Right atrium auricular region (tissue), 2 donors: Measurements from ENCODE around the gene HNRNPA3. TPM values are rescaled to one million over a fixed set of nuclear protein-coding genes. Genes with fewer than 3 reads are reported as not detected.
"Not testable (repeated sequence)": the region's sequence is repeated elsewhere in the genome, so short reads cannot be mapped to it uniquely, and the experiment has no call there.

Experiments
- DNase-seq: peaks from one replicate; pipeline ENCODE4 v3.0.0-alpha.2; 2019; ENCODE audit warnings: low spot score
- H3K27ac ChIP-seq, 2 donors: fragments of 200-600 bp; sonication (generic); 1 replicate in 1 of 2; 2 replicates in 1 of 2; pipeline ENCODE4 v1.5.1; 2016 to 2019
- H3K27me3 ChIP-seq, 2 donors: fragments of 200-600 bp; sonication (generic); one replicate each; pipeline versions ENCODE4 v1.5.1 to v1.6.0; 2017 to 2019
- H3K36me3 ChIP-seq: fragments of 200-600 bp; sonication (generic); one replicate; pipeline ENCODE4 v1.5.1; 2016
- H3K4me1 ChIP-seq, 2 donors: fragments of 200-600 bp; sonication (generic); one replicate each; pipeline versions ENCODE4 v1.5.1 to v1.6.0; 2017 to 2019
- H3K4me3 ChIP-seq, 2 donors: fragments of 200-600 bp; sonication (generic); 1 replicate in 1 of 2; 2 replicates in 1 of 2; pipeline ENCODE4 v1.5.1; 2017 to 2019; ENCODE audit warnings: mild to moderate bottlenecking in 1 of 2, moderate library complexity in 1 of 2
- H3K9me3 ChIP-seq, 2 donors: fragments of 200-600 bp; sonication (generic); one replicate each; pipeline ENCODE4 v1.5.1; 2019
- total RNA-seq, 2 donors: library from RNA; depleted of rRNA; stranded (reverse); fragments of >200 nt; gene quantifications; one replicate each; pipeline ENCODE4 v1.1.0, GENCODE V29; 2016
- TF ChIP-seq, protein P1 (sequence below), 2 donors: fragments of 200-600 bp; sonication (generic); IDR thresholded peaks; one replicate each; pipeline ENCODE4 v1.5.1; 2019; ENCODE audit warnings: antibody characterized with exemption in 2 of 2

Gene HNRNPA3
- total RNA-seq, 2 donors from 2014 or later, result 24.1 to 28.1 TPM

DNA sequence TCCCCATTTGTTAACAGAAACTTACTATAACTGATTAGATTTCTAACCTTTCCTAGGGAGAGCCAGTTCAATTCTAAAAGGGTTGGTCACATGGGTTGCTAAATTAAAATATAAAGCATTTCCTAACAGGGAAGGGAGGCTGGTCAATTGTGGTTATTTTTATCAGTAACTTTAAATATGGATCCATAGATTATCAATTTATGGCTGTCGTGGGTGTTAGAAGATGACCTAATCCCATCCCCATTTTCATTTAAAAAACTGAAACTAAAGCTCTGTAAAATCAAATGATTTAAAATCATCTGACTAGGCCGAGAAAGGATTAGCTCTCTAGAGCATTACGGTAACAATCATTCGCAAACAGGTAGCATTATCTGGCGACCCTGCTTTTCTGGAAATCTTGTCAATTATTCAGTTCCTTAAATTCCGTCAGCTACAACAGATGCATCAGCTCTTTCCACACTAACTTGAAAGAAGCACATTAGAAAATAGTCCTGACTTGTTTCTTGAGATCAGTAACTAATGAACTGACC is 953 bp upstream of the HNRNPA3 start:
- Histone ChIP-seq H3K4me1 (peaks cover 0 to 43% of the 10 kb centered on the region in 2 donors), H3K36me3 (peaks cover 19% of the 10 kb centered on the region), H3K4me3 (peak overlapping the region; percentile 53 to 81), H3K27ac (peak overlapping the region; percentile 97 to 100), H3K27me3 (no peaks in the 10 kb centered on the region), H3K9me3 (no peaks in the 10 kb centered on the region)
- TF ChIP-seq, protein P1, sequence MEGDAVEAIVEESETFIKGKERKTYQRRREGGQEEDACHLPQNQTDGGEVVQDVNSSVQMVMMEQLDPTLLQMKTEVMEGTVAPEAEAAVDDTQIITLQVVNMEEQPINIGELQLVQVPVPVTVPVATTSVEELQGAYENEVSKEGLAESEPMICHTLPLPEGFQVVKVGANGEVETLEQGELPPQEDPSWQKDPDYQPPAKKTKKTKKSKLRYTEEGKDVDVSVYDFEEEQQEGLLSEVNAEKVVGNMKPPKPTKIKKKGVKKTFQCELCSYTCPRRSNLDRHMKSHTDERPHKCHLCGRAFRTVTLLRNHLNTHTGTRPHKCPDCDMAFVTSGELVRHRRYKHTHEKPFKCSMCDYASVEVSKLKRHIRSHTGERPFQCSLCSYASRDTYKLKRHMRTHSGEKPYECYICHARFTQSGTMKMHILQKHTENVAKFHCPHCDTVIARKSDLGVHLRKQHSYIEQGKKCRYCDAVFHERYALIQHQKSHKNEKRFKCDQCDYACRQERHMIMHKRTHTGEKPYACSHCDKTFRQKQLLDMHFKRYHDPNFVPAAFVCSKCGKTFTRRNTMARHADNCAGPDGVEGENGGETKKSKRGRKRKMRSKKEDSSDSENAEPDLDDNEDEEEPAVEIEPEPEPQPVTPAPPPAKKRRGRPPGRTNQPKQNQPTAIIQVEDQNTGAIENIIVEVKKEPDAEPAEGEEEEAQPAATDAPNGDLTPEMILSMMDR (IDR thresholded peaks at IDR 0.05), result no peak
- no peak for DNase-seq

DNA sequence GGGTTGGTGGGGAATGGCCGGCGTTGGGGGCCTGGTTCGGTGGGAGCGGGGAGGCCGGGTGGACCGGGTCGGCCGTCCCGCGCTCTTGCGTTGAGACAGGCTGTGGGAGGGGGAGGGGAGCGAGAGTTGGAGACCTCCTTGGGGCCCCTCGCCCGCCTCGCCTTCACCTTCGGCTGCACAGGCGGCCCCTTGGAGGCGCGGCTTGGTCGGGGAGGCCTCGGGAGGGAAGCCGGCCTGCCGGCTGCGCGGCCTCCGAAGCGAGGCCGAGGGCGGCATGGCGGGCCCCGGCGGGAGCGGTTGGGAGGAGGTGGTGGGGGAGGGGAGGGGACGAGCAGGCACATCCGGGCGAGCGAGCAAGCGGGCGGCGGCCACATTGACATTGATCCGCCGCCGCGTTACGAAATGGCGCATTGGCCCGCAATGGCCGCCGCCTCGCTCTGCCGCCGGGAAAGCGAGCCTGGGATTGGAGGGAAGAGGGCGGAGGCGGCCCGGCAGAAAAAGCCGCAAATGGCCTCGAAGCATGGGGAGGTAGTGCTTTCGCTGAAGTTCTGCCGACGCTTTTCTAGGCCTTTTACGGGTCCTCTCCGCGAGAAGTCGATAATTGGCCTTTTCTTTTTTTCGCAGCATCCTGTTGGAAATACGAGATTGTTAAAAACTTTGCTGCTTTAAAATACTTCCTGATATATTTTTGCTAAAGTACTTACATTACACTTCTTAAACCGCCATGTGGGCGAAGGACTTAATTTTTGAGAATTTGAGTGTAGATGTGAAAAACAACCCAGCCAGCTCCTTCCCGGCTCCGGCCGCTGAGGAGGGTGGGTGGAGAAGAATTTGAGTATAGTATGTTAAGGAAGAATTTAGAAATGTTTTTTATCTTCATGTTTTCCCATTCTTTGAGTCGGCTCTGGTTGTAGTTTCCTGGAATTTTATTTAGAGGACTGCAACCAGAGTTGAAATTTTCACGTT is 580 bp downstream of the HNRNPA3 start:
- H3K9me3 ChIP-seq, result no peaks in the 10 kb centered on the region
- peak overlapping the region; percentile 97 to 100 for H3K27ac ChIP-seq
- DNase-seq, result peak; percentile 92
- peaks cover 34% of the 10 kb centered on the region for H3K36me3 ChIP-seq
- H3K27me3 ChIP-seq, result no peaks in the 10 kb centered on the region
- peaks cover 0 to 54% of the 10 kb centered on the region in 2 donors for H3K4me1 ChIP-seq
- TF ChIP-seq, protein P1 (IDR thresholded peaks at IDR 0.05), result no peak
- peak overlapping the region; percentile 81 to 88 for H3K4me3 ChIP-seq

DNA sequence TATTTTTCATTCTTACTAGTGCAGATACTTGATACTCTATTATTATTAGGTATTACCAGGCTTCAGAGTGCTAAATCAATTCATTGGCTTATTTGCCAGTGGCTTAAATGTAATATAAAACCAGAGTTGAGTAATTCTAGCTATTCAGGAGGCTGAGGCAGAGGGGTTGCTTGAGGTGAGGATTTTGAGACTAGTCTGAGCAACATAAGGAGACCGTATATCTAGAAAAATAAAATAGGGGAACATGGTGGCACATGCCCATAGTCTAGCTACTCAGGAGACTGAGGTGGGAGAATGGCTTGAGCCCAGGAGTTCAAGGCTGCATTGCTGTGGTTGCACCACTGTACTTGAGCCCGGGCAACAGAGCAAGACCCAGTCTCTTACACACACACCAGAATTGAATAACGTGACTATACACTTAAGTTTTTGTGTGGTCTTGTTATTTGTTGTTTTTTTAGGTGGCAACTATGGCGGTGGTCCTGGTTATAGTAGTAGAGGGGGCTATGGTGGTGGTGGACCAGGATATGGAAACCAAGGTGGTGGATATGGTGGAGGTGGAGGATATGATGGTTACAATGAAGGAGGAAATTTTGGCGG is 4.8 kb downstream of the HNRNPA3 start:
- H3K9me3 ChIP-seq, result no peaks in the 10 kb centered on the region
- no peaks in the 10 kb centered on the region for H3K27me3 ChIP-seq
- H3K4me1 ChIP-seq, result peaks cover 0 to 47% of the 10 kb centered on the region in 2 donors
- no peak for DNase-seq
- TF ChIP-seq, protein P1 (IDR thresholded peaks at IDR 0.05), result no peak
- H3K4me3 ChIP-seq, result no peak overlapping the region
- no peak overlapping the region for H3K27ac ChIP-seq
- peaks cover 73% of the 10 kb centered on the region for H3K36me3 ChIP-seq

DNA sequence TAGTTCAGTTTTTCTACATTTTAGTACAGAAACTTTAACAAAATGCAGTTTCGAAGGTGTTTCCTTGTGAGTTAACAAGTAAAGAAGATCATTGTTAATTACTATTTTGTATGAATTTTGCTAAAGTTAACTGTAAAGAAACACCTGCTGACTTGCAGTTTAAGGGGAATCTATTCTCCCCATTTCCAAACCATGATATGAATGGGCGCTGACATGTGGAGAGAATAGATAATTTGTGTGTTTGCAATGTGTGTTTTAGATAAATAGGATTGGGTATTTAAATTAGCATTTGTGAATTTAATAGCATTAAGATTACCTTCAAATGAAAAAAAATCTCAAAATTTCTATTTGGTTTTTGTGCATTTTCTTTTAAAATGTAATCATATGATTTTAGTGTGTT is 7.2 kb downstream of the HNRNPA3 start:
- not testable (repeated sequence) for H3K27me3 ChIP-seq, DNase-seq, H3K9me3 ChIP-seq, H3K4me3 ChIP-seq, H3K27ac ChIP-seq
- Histone ChIP-seq H3K36me3 (peaks cover 84% of the 10 kb centered on the region), H3K4me1 (peaks cover 0 to 36% of the 10 kb centered on the region in 2 donors)

DNA sequence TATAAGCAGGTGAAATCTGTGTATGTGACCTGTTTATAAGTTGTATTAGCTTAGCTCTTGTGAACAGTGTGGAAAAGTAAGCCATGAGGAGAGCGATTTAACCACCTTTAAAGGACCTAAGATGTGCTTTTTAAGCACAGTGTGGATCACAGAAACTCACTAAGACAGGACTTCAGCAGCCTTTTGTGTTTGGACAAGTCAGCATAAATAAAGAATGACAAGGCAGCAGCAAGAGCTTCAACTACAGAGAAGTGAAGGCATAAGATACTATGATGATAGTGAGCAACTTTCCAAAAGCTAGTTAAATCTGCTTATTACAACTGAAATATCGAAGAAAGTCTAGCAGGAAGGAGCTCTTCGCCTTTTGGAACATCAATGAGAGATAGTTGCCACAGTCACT is 8.9 kb downstream of the HNRNPA3 start:
- no peaks in the 10 kb centered on the region for H3K27me3 ChIP-seq
- peaks cover 66% of the 10 kb centered on the region for H3K36me3 ChIP-seq
- DNase-seq, result no peak
- H3K4me1 ChIP-seq, result peaks cover 0 to 18% of the 10 kb centered on the region in 2 donors
- H3K27ac ChIP-seq, result no peak overlapping the region
- TF ChIP-seq, protein P1 (IDR thresholded peaks at IDR 0.05), result no peak
- no peaks in the 10 kb centered on the region for H3K9me3 ChIP-seq
- H3K4me3 ChIP-seq, result no peak overlapping the region

DNA sequence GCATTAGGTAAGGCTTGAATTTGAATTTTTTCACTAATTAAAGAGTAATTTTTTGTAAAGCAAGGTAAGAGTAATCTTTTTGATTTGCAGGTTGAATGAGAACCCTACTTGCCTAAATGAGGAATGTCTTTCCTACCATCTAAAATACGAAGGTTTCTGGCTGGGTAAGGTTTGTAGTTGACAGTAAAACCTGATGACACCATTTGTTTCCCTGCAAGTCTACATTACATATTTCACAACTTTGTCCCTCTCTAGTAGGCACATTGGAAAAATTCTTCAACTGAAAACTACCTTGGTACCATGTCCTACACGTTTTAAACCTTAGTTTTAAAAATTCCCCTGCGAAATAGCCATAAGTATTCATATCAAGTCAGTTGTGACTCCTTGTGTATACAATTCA is 9.4 kb downstream of the HNRNPA3 start:
- TF ChIP-seq, protein P1 (IDR thresholded peaks at IDR 0.05), result no peak
- Histone ChIP-seq H3K4me1 (peaks cover 0 to 15% of the 10 kb centered on the region in 2 donors), H3K36me3 (peaks cover 62% of the 10 kb centered on the region), H3K27me3 (no peaks in the 10 kb centered on the region), H3K27ac (no peak overlapping the region), H3K9me3 (no peaks in the 10 kb centered on the region), H3K4me3 (no peak overlapping the region)
- no peak for DNase-seq

DNA sequence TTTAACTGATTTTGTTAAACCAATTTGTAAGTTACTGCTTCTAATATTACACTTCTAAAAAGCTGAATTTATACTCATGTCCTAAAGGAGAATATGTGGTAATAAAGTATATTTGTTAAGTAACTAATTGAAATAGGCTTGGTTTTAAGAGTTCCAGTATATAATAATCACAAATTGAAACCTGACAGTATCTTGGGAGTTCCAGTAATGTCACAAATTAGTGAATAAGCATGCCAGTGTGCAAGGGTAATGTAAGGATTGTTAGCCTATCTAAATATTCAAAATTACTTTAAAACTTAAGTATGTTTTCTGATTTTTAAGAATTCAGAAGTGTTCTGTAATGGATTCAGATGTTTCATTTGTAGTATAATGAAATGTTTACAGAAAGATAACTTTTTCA is 10.8 kb downstream of the HNRNPA3 start:
- Histone ChIP-seq H3K36me3 (peaks cover 47% of the 10 kb centered on the region), H3K4me1 (peaks cover 0 to 10% of the 10 kb centered on the region in 2 donors)
- H3K4me3 ChIP-seq, H3K27ac ChIP-seq, DNase-seq, H3K27me3 ChIP-seq, H3K9me3 ChIP-seq: not testable (repeated sequence)
